ENCODE results near the gene WDR18. TPM values are rescaled to one million over a fixed set of nuclear protein-coding genes. Genes with fewer than 3 reads are reported as not detected.

The WDR18 gene
- total and polyA plus RNA-seq, 2 of the 8 experiments (the other 6 are each of a cell fraction or from before 2014, with no cell fraction given), result 87.7 to 177 TPM

DNA sequence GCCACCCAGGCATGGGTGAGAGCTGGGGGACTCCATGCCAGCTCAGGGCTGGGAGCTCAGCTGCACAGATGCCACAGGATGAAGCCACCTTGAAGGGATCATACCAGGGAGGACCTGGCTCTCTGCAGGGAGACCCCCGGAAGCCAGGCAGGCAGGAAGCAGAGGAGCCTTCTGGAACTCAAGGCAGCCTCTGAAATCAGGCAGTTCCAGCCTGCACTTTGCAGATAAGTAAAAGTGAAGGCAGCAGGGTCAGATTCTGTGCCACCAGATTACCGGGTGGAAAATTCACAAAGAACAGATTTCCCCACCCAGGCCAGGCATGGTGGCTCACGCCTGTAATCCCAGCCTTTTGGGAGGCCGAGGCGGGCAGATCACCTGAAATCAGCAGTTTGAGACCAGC, 34.2 kb downstream of the WDR18 start:
- peaks cover 9% of the 10 kb centered on the region for H3K23me2 ChIP-seq (ENCODE audit: low read depth, low read length)
- DNase-seq (ENCODE audit: low read depth in 1 of 2, low spot score in 2 of 2), result no peak
- peaks cover 0 to 37% (median 25%) of the 10 kb centered on the region in 4 experiments; a peak in 5 of 7 replicates for H3K4me1 ChIP-seq (replicated peaks in 1 of 4; ENCODE audit: control insufficient read depth in 3 of 4, insufficient read depth in 4 of 4, low read length in 3 of 4)
- no peak overlapping the region for H3K4me2 ChIP-seq (ENCODE audit: insufficient read depth in 1 of 2, low read depth in 2 of 2, low read length in 2 of 2)
- H3K56ac ChIP-seq (replicated peaks; ENCODE audit: insufficient read length, low read depth, low read length), result no peak overlapping the region
- no peak overlapping the region for H3K14ac ChIP-seq (ENCODE audit: insufficient read length)
- H3K9ac ChIP-seq (replicated peaks in 1 of 4; ENCODE audit: extremely low read depth in 1 of 4, low read depth in 3 of 4, low read length in 3 of 4), result no peak overlapping the region
- no peak overlapping the region for H3K18ac ChIP-seq (ENCODE audit: extremely low read depth, low read length)
- no peak overlapping the region for H3K4me3 ChIP-seq (ENCODE audit: extremely low read depth in 1 of 4, insufficient read depth in 2 of 4, low read depth in 3 of 4, low read length in 4 of 4)
- peaks cover 36 to 74% of the 10 kb centered on the region in 2 experiments for H3K79me2 ChIP-seq (ENCODE audit: control insufficient read depth in 1 of 2, insufficient read depth in 2 of 2, low read length in 2 of 2)
- no peak overlapping the region for H2BK12ac ChIP-seq (ENCODE audit: low read depth, low read length)
- H3K27ac ChIP-seq (ENCODE audit: low read depth, low read length), result no peak overlapping the region
- no peak for FAIRE-seq
- no peak overlapping the region for H4K91ac ChIP-seq (replicated peaks; ENCODE audit: insufficient read length, low read length)
- TF ChIP-seq ZNF274 (IDR thresholded peaks at IDR 0.05; ENCODE audit: borderline replicate concordance, extremely low read depth, low read length), result no peak
- no peak for TF ChIP-seq JUN (IDR thresholded peaks at IDR 0.05; ENCODE audit: low read depth, low read length)
- TF ChIP-seq E2F6 (IDR thresholded peaks at IDR 0.05), result no peak
- no peak for TF ChIP-seq EGR1 (IDR thresholded peaks at IDR 0.05; ENCODE audit: borderline replicate concordance, low read depth, low read length)
- no peak for TF ChIP-seq CREB1 (IDR thresholded peaks at IDR 0.05)
- no peak for TF ChIP-seq CHD1 (IDR thresholded peaks at IDR 0.05; ENCODE audit: low read depth, low read length)
- no peak for TF ChIP-seq MAFK (IDR thresholded peaks at IDR 0.05; ENCODE audit: low read depth, low read length)
- H3K23ac ChIP-seq (ENCODE audit: insufficient read length), result no peak overlapping the region
- ChIA-PET POLR2A (ENCODE audit: partially characterized antibody) (interaction anchor here (0.6 to 6.4 kb wide), 5 partner anchors 11 to 203 kb away, joined by 3 to 125 read pairs (median 6); partner anchors contain the start of genes ABCA7 and CNN2), CTCF (ENCODE audit: partially characterized antibody) (interaction anchor here (0.5 to 1.9 kb wide), 3 partner anchors 11 to 946 kb away, joined by 3 to 8 read pairs (median 7); no protein-coding TSS in a partner anchor)
- no peak overlapping the region for H2BK15ac ChIP-seq (ENCODE audit: low read length)
- H2BK120ac ChIP-seq (replicated peaks; ENCODE audit: low read depth, low read length), result no peak overlapping the region
- no peak overlapping the region for H3K4ac ChIP-seq (replicated peaks; ENCODE audit: insufficient read length, low read depth, low read length)
- no peaks in the 10 kb centered on the region for H3K9me3 ChIP-seq (ENCODE audit: insufficient read depth in 2 of 2, low read depth in 1 of 2, low read length in 1 of 2)
- no peak overlapping the region for H4K8ac ChIP-seq (ENCODE audit: extremely low read depth, insufficient read depth, low read length)
- no peaks in the 10 kb centered on the region for H3K27me3 ChIP-seq (replicated peaks in 1 of 4; ENCODE audit: control insufficient read depth in 3 of 4, extremely low read depth in 1 of 4, insufficient read depth in 3 of 4, low read length in 3 of 4)
- peaks cover 0 to 10% (median under 1%) of the 10 kb centered on the region in 4 experiments; a peak in 1 of 8 replicates for H3K36me3 ChIP-seq (ENCODE audit: control insufficient read depth in 2 of 4, insufficient read depth in 4 of 4, low read length in 3 of 4)
- no peak overlapping the region for H2BK20ac ChIP-seq (ENCODE audit: low read length)
- 95% methylated on average over 5 of the region's 5 CpGs; no CpG with 5 or more reads in 1 of the 2 experiments for WGBS, 2 experiments (ENCODE audit: extremely low coverage in 1 of 2, insufficient coverage in 1 of 2, insufficient read length in 1 of 2, insufficient replicate concordance in 2 of 2, low coverage in 1 of 2, low lambda C conversion rate in 2 of 2, missing lambda C conversion rate in 1 of 2)
- H2AFZ ChIP-seq (ENCODE audit: low read length), result no peak overlapping the region
- peaks cover 38 to 49% of the 10 kb centered on the region in 2 experiments for H4K20me1 ChIP-seq (replicated peaks in 1 of 2; ENCODE audit: control insufficient read depth in 1 of 2, insufficient read depth in 2 of 2, low read length in 2 of 2)
- no peak overlapping the region for H4K5ac ChIP-seq (ENCODE audit: insufficient read length, low read depth, low read length)
- H3K79me1 ChIP-seq (ENCODE audit: low read depth, low read length), result peaks cover 24% of the 10 kb centered on the region
- H2AK5ac ChIP-seq (ENCODE audit: low read depth, low read length), result no peak overlapping the region
- no peak overlapping the region for H2BK5ac ChIP-seq (ENCODE audit: low read depth, low read length)

Measured in H1 (cell line).